HG02885 (cell line): ENCODE measurements around the gene PNPLA7.
"Not testable (repeated sequence)": the region's sequence is repeated elsewhere in the genome, so short reads cannot be mapped to it uniquely, and the experiment has no call there.

Source experiments
- ATAC-seq: cut with Tn5 transposase; IDR thresholded peaks from one replicate; pipeline ENCODE4 v1.9.1; 2021; ENCODE audit warnings: mild to moderate bottlenecking; ENCODE audit not compliant: unreplicated experiment, poor library complexity

PNPLA7 gene

GRCh38 chr9:137486141-137486490, 64.1 kb downstream of the PNPLA7 start:
- ATAC-seq: no peak

GRCh38 chr9:137485343-137486140, 64.7 kb downstream of the PNPLA7 start:
- no peak for ATAC-seq

- no peak for ATAC-seq
These were observed 65.5 kb downstream of the PNPLA7 start for GRCh38 chr9:137484551-137485315.

GRCh38 chr9:137482094-137482781, 68.0 kb downstream of the PNPLA7 start:
- ATAC-seq: no peak

- no peak for ATAC-seq
These were observed 69.2 kb downstream of the PNPLA7 start for GRCh38 chr9:137480686-137481683.

GRCh38 chr9:137479892-137480685, 70.1 kb downstream of the PNPLA7 start:
- ATAC-seq: no peak

GRCh38 chr9:137478962-137479861, 71.0 kb downstream of the PNPLA7 start:
- no peak for ATAC-seq

GRCh38 chr9:137478613-137478961, 71.6 kb downstream of the PNPLA7 start:
- ATAC-seq: no peak

- no peak for ATAC-seq
These were observed 72.2 kb downstream of the PNPLA7 start for GRCh38 chr9:137477778-137478612.

- no peak for ATAC-seq
These were observed 73.3 kb downstream of the PNPLA7 start for GRCh38 chr9:137476856-137477255.

GRCh38 chr9:137475666-137476065, 74.5 kb downstream of the PNPLA7 start:
- no peak for ATAC-seq

- ATAC-seq: no peak
These were observed 75.9 kb downstream of the PNPLA7 start for GRCh38 chr9:137474271-137474670.

GRCh38 chr9:137470785-137471184, 79.4 kb downstream of the PNPLA7 start:
- ATAC-seq: no peak

- ATAC-seq: no peak
These were observed 82.3 kb downstream of the PNPLA7 start for GRCh38 chr9:137467896-137468295.

GRCh38 chr9:137467161-137467581, 83.0 kb downstream of the PNPLA7 start:
- no peak for ATAC-seq

- not testable (repeated sequence) for ATAC-seq
These were observed 83.7 kb downstream of the PNPLA7 start for GRCh38 chr9:137466389-137467085.
